GM12878 (cell line): ENCODE measurements around the gene SHROOM3. TPM values are rescaled to one million over a fixed set of nuclear protein-coding genes. Genes with fewer than 3 reads are reported as not detected.
A peak's percentile ranks its signal among the peaks of the same experiment; 100 is the strongest.

Experiments
- ATAC-seq: fragments of 200-7000 bp; cut with Tn5 transposase; 3 replicates; pipeline ENCODE4 v1.9.1; 2020; ENCODE audit warnings: mild to moderate bottlenecking, moderate library complexity
- BruUV-seq: library from RNA; stranded (reverse); fragments of 400-500 nt; replicated peaks from 2 replicates; lab custom pipeline; 2021; lab: Mats Ljungman, UMichigan
- CTCF ChIA-PET: fragments of 300-600 bp; sonication (Branson Sonifier 250); formaldehyde crosslinking; extraction: SDS; loops from one replicate; lab custom pipeline; 2021; ENCODE audit warnings: inconsistent platforms; lab: Yijun Ruan, JAX
- POLR2A ChIA-PET: fragments of 350-600 bp; formaldehyde crosslinking; extraction: SDS; loops from one replicate; lab custom pipeline; 2021; ENCODE audit warnings: inconsistent platforms; lab: Charles Lee
- RAD21 ChIA-PET: fragments of 300-600 bp; sonication (Branson Sonifier 250); formaldehyde crosslinking; loops from one replicate; lab custom pipeline; 2023; ENCODE audit warnings: antibody characterized with exemption; ENCODE audit not compliant: unreplicated experiment; lab: Charles Lee
- SMC1A ChIA-PET: fragments of 300-600 bp; sonication (Branson Sonifier 250); formaldehyde crosslinking; loops from one replicate; lab custom pipeline; 2023; ENCODE audit not compliant: unreplicated experiment, uncharacterized antibody; lab: Charles Lee
- DNase-seq: peaks from one replicate; pipeline ENCODE4 v3.0.0-alpha.2; 2011; ENCODE audit warnings: low read depth, low spot score
- FAIRE-seq: peaks from 3 replicates; lab custom pipeline; 2011; peaks lifted over from hg19 to GRCh38; lab: Jason Lieb, UNC
- H2AFZ ChIP-seq: 2 replicates; pipeline ENCODE4 v1.6.0; 2011; ENCODE audit warnings: low read depth, low read length, control low read depth; ENCODE audit not compliant: control insufficient read depth
- H3K27ac ChIP-seq: 2 replicates; pipeline ENCODE4 v1.5.1; 2011; ENCODE audit warnings: control low read depth; ENCODE audit not compliant: control insufficient read depth, insufficient read depth
- H3K27me3 ChIP-seq, 2 experiments: replicated peaks in 1 of 2; 2 replicates each; pipeline versions ENCODE4 v1.6.0 to v1.6.1; 2011; ENCODE audit warnings: low read length in 1 of 2; ENCODE audit not compliant: control insufficient read depth in 2 of 2, insufficient read depth in 2 of 2
- H3K36me3 ChIP-seq, 2 experiments: 2 replicates each; pipeline ENCODE4 v1.5.1; 2011; ENCODE audit warnings: low read length in 1 of 2; ENCODE audit not compliant: control insufficient read depth in 2 of 2, insufficient read depth in 2 of 2
- H3K4me1 ChIP-seq: 2 replicates; pipeline ENCODE4 v1.6.1; 2011; ENCODE audit warnings: mild to moderate bottlenecking, low read length, moderate library complexity, mixed read lengths; ENCODE audit not compliant: control insufficient read depth, insufficient read depth
- H3K4me2 ChIP-seq: 2 replicates; pipeline ENCODE4 v1.6.0; 2011; ENCODE audit warnings: control low read depth; ENCODE audit not compliant: control insufficient read depth, insufficient read depth
- H3K4me3 ChIP-seq: fragments of 200-600 bp; sonication (generic); 2 replicates; pipeline ENCODE4 v1.5.1; 2016
- H3K79me2 ChIP-seq: 2 replicates; pipeline ENCODE4 v1.6.0; 2011; ENCODE audit warnings: low read length; ENCODE audit not compliant: control insufficient read depth, insufficient read depth
- H3K9ac ChIP-seq: 2 replicates; pipeline ENCODE4 v1.8.0; 2011; ENCODE audit warnings: low read length, control low read depth, mixed read lengths; ENCODE audit not compliant: control insufficient read depth, insufficient read depth
- H3K9me3 ChIP-seq: replicated peaks from 3 replicates; pipeline ENCODE4 v1.5.1; 2011; ENCODE audit warnings: mild to moderate bottlenecking, low read length; ENCODE audit not compliant: control insufficient read depth, insufficient read depth
- H4K20me1 ChIP-seq: 2 replicates; pipeline ENCODE4 v1.6.0; 2011; ENCODE audit not compliant: control insufficient read depth, insufficient read depth
- E4F1 ChIP-seq: fragments of 450-650 bp; IDR thresholded peaks from 2 replicates; pipeline ENCODE4 v1.6.1; 2018; ENCODE audit warnings: borderline replicate concordance, mild to moderate bottlenecking; ENCODE audit not compliant: partially characterized antibody
- ESRRA ChIP-seq: IDR thresholded peaks from 2 replicates; pipeline ENCODE4 v1.6.1; 2012; ENCODE audit warnings: mild to moderate bottlenecking, low read length, improper control_type of control experiment
- IKZF1 ChIP-seq: fragments of 450-650 bp; conservative IDR thresholded peaks from 2 replicates; pipeline ENCODE4 v1.6.1; 2017; ENCODE audit warnings: antibody characterized with exemption, mild to moderate bottlenecking
- MYC ChIP-seq: IDR thresholded peaks from 2 replicates; pipeline ENCODE4 v1.6.1; 2011; ENCODE audit warnings: mild to moderate bottlenecking, low read length, moderate library complexity, inconsistent platforms; ENCODE audit not compliant: insufficient read depth, insufficient replicate concordance, insufficient read length, severe bottlenecking
- RBBP5 ChIP-seq: fragments of 200-600 bp; sonication (generic); conservative IDR thresholded peaks from 2 replicates; pipeline ENCODE4 v1.6.1; 2016
- RUNX3 ChIP-seq: IDR thresholded peaks from 2 replicates; pipeline ENCODE4 v1.6.1; 2012; ENCODE audit warnings: low read length, inconsistent platforms
- ZNF274 ChIP-seq: IDR thresholded peaks from one replicate; pipeline ENCODE4 v1.8.0; 2011; ENCODE audit not compliant: insufficient read length, insufficient read depth
- WGBS: methylation state at CpG from one replicate; pipeline ENCODE4 v1.1.6; 2016; ENCODE audit warnings: low lambda C conversion rate; ENCODE audit not compliant: insufficient replicate concordance, insufficient coverage; ENCODE audit errors: missing lambda C conversion rate; 5-methylcytosine and 5-hydroxymethylcytosine counted together
- in situ Hi-C: fragments of 300-500 bp; cut with MboI; formaldehyde crosslinking; loops from 9 replicates; pipeline ENCODE4 v1.14.3; 2018; ENCODE audit warnings: mixed read lengths
- intact Hi-C: fragments of 100-400 bp; cut with micrococcal nuclease; formaldehyde crosslinking; loops from one replicate; pipeline ENCODE4 v1.14.2; 2022; ENCODE audit not compliant: unreplicated experiment
- polyA plus RNA-seq, 11 experiments: library from polyadenylated mRNA; depleted of rRNA in 4 of 11; unstranded in 6 of 11; stranded (reverse) in 5 of 11; fragments of >200 nt; fragmentation: Nextera tagmentation in 4 of 11; fragmentation: Illumina TruSeq in 1 of 11; extraction: Ambion mirVana in 4 of 11; extraction: Trizol in 1 of 11; gene quantifications; 1 replicate in 1 of 11; 2 replicates in 10 of 11; pipeline versions ENCODE4 v1.2.1 to v1.2.3, GENCODE V29; 2011 to 2016; ENCODE audit warnings: inconsistent platforms in 2 of 11, missing spikeins in 2 of 11, low read depth in 1 of 11
- total RNA-seq, 4 experiments: library from RNA; depleted of rRNA in 3 of 4; stranded (reverse); fragments of >200 nt in 3 of 4; fragmentation: Illumina TruSeq in 1 of 4; extraction: Trizol in 1 of 4; gene quantifications; 2 replicates each; pipeline versions ENCODE4 v1.2.1 to v1.2.3, GENCODE V29; 2013 to 2021

The SHROOM3 gene
- total and polyA plus RNA-seq, 10 of the 15 experiments (the other 5 are each of a cell fraction or from before 2014, with no cell fraction given): under 0.01 to 0.29 (median 0.08) TPM; not detected in 1

GRCh38 chr4:76773766-76774165 lies 338.7 kb downstream of the SHROOM3 start (continued):
- TF ChIP-seq E4F1 (no peak), IKZF1 (no peak), MYC (no peak), RBBP5 (no peak), ZNF274 (no peak)

GRCh38 chr4:76779740-76780459 lies 344.9 kb downstream of the SHROOM3 start:
- FAIRE-seq (no peak), ATAC-seq (no peak), DNase-seq (no peak)
- TF ChIP-seq ESRRA (no peak), RUNX3 (peak; percentile 10; the same call in 1 of the 2 replicates)
- Histone ChIP-seq H3K9ac (no peak overlapping the region), H3K36me3 (no peaks in the 10 kb centered on the region), H4K20me1 (no peaks in the 10 kb centered on the region), H3K4me1 (peaks cover 16% of the 10 kb centered on the region), H3K4me2 (no peak overlapping the region), H2AFZ (no peak overlapping the region; the same call in 1 of the 2 replicates), H3K27me3 (no peaks in the 10 kb centered on the region; a peak in 1 of 4 replicates), H3K79me2 (no peaks in the 10 kb centered on the region), H3K4me3 (no peak overlapping the region), H3K27ac (no peak overlapping the region), H3K9me3 (no peaks in the 10 kb centered on the region; the same call in 2 of the 3 replicates)
- no TSS peak for BruUV-seq
- ChIA-PET CTCF (no interaction called here), RAD21 (no interaction called here), SMC1A (no interaction called here), POLR2A (interaction anchor here (0.5 kb wide), 1 partner anchor 53 kb away, joined by 4 read pairs; no protein-coding TSS in a partner anchor)
- in situ Hi-C loops: no loop called here
- 94% methylated on average over 9 of the region's 9 CpGs for WGBS
- intact Hi-C loops: loop anchor here (10.0 kb wide), 1 partner anchor 165 kb away; the partner anchor contains the start of gene SEPTIN11
